ENCODE results near the gene ABCA7.

The ABCA7 gene

DNA sequence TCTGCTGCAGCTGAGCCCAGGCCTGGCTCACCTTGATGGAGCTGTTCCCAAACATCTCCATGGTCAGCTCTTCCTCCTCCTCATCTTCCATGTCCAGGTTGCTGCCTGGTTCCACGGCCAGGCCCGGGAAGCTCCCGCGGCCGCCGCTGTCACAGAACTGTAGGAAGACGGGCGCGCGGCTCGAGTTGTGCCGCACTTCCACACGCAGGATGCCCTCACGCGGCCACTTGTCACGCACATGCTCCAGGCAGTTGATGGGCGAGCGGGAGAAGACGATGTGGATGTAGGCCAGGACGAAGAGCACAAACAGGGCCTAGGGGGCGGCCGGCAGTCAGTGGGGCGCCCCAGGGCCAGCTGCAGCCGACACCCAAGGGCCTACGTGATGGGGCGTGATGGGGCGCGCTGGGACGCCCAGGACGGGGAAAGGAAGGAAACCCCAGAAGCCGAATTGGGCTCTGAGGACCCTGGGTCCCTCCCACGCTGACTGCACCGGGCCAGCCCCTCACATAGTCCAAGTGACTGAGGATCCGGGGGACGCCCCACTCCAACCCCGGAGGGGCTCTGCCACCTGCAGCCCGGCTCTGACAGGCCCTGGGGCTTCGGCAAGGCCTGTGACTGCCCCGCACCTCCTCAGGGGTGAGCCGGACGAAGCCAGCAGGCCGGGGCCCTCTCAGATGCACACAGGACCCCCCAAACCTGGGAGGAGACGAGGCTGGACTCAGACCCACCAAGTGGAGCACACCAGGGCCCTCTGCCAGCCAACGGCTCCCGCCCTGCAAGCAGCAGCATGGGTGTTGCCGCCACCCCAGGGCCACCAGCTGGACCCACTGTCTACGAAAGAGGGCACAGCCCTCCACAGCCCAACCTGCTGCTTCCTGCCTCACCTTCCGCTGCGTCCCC lies 25.5 kb upstream of the ABCA7 start:
- peaks cover 47% of the 10 kb centered on the region for H3K36me3 ChIP-seq (replicated peaks; ENCODE audit: low read depth, low read length)
- no peak overlapping the region for H3K27ac ChIP-seq (ENCODE audit: low read length)

GRCh38 chr19:1015061-1015781 lies 24.7 kb upstream of the ABCA7 start:
- no peak overlapping the region for H3K9ac ChIP-seq (ENCODE audit: low read length)
- H3K36me3 ChIP-seq (replicated peaks; ENCODE audit: low read depth, low read length) = peaks cover 39% of the 10 kb centered on the region
- no peaks in the 10 kb centered on the region for H3K27me3 ChIP-seq (ENCODE audit: low read depth, low read length)
- H3K4me1 ChIP-seq (ENCODE audit: low read length) = peaks cover 29% of the 10 kb centered on the region
- H3K4me3 ChIP-seq (ENCODE audit: low read length) = no peak overlapping the region
- H3K4me2 ChIP-seq (ENCODE audit: low read length) = no peak overlapping the region
- peaks cover 69% of the 10 kb centered on the region for H4K20me1 ChIP-seq (ENCODE audit: insufficient read depth, low read length)
- no peaks in the 10 kb centered on the region for H3K9me3 ChIP-seq (ENCODE audit: insufficient read depth, low read length)
- no peak overlapping the region for H3K27ac ChIP-seq (ENCODE audit: low read length)
- H3K79me2 ChIP-seq (ENCODE audit: low read length) = peaks cover 74% of the 10 kb centered on the region
- no peak for TF ChIP-seq EZH2phosphoT487 (IDR thresholded peaks at IDR 0.05; ENCODE audit: low read depth)
- TF ChIP-seq, protein P1, sequence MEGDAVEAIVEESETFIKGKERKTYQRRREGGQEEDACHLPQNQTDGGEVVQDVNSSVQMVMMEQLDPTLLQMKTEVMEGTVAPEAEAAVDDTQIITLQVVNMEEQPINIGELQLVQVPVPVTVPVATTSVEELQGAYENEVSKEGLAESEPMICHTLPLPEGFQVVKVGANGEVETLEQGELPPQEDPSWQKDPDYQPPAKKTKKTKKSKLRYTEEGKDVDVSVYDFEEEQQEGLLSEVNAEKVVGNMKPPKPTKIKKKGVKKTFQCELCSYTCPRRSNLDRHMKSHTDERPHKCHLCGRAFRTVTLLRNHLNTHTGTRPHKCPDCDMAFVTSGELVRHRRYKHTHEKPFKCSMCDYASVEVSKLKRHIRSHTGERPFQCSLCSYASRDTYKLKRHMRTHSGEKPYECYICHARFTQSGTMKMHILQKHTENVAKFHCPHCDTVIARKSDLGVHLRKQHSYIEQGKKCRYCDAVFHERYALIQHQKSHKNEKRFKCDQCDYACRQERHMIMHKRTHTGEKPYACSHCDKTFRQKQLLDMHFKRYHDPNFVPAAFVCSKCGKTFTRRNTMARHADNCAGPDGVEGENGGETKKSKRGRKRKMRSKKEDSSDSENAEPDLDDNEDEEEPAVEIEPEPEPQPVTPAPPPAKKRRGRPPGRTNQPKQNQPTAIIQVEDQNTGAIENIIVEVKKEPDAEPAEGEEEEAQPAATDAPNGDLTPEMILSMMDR (IDR thresholded peaks at IDR 0.05; ENCODE audit: low read depth, low read length) = no peak
- H2AFZ ChIP-seq (ENCODE audit: low read depth, low read length) = no peak overlapping the region

More for the DNA sequence above, 25.5 kb upstream of the ABCA7 start:
- H3K4me3 ChIP-seq (ENCODE audit: low read length) = no peak overlapping the region
- H3K79me2 ChIP-seq (ENCODE audit: low read length) = peaks cover 66% of the 10 kb centered on the region
- peaks cover 61% of the 10 kb centered on the region for H4K20me1 ChIP-seq (ENCODE audit: insufficient read depth, low read length)
- H2AFZ ChIP-seq (ENCODE audit: low read depth, low read length) = no peak overlapping the region
- peaks cover 29% of the 10 kb centered on the region for H3K4me1 ChIP-seq (ENCODE audit: low read length)
- no peak overlapping the region for H3K9ac ChIP-seq (ENCODE audit: low read length)
- H3K4me2 ChIP-seq (ENCODE audit: low read length) = no peak overlapping the region
- H3K9me3 ChIP-seq (ENCODE audit: insufficient read depth, low read length) = no peaks in the 10 kb centered on the region
- TF ChIP-seq EZH2phosphoT487 (IDR thresholded peaks at IDR 0.05; ENCODE audit: low read depth) = no peak
- TF ChIP-seq, protein P1 (IDR thresholded peaks at IDR 0.05; ENCODE audit: low read depth, low read length) = no peak
- H3K27me3 ChIP-seq (ENCODE audit: low read depth, low read length) = no peaks in the 10 kb centered on the region

- H4K20me1 ChIP-seq (ENCODE audit: insufficient read depth, low read length) = peaks cover 71% of the 10 kb centered on the region
- no peak overlapping the region for H3K9ac ChIP-seq (ENCODE audit: low read length)
- H3K27ac ChIP-seq (ENCODE audit: low read length) = no peak overlapping the region
- H3K9me3 ChIP-seq (ENCODE audit: insufficient read depth, low read length) = no peaks in the 10 kb centered on the region
- peaks cover 33% of the 10 kb centered on the region for H3K36me3 ChIP-seq (replicated peaks; ENCODE audit: low read depth, low read length)
- peaks cover 29% of the 10 kb centered on the region for H3K4me1 ChIP-seq (ENCODE audit: low read length)
- H3K4me3 ChIP-seq (ENCODE audit: low read length) = no peak overlapping the region
- TF ChIP-seq, protein P1 (IDR thresholded peaks at IDR 0.05; ENCODE audit: low read depth, low read length) = no peak
- no peak for TF ChIP-seq EZH2phosphoT487 (IDR thresholded peaks at IDR 0.05; ENCODE audit: low read depth)
- H3K4me2 ChIP-seq (ENCODE audit: low read length) = peak overlapping the region; percentile 38; the same call in 1 of the 2 replicates
- no peaks in the 10 kb centered on the region for H3K27me3 ChIP-seq (ENCODE audit: low read depth, low read length)
- H2AFZ ChIP-seq (ENCODE audit: low read depth, low read length) = no peak overlapping the region
- peaks cover 82% of the 10 kb centered on the region for H3K79me2 ChIP-seq (ENCODE audit: low read length)
Observed at GRCh38 chr19:1015782-1016646, 23.9 kb upstream of the ABCA7 start.

Measured in OCI-LY3 (cell line).